ENCODE data around the gene DISC1.

DISC1 gene

GRCh38 chr1:232084584-232085223 lies 458.1 kb downstream of the DISC1 start:
- no peak overlapping the region for H3K9ac ChIP-seq (ENCODE audit: low read depth in 1 of 2, low read length in 2 of 2)
- H3K4me1 ChIP-seq (ENCODE audit: control insufficient read depth in 1 of 2, insufficient read depth in 2 of 2, low read length in 2 of 2): no peaks in the 10 kb centered on the region
- H3K9me3 ChIP-seq (ENCODE audit: control insufficient read depth in 1 of 2, low read length in 2 of 2): no peaks in the 10 kb centered on the region
- H3K36me3 ChIP-seq (ENCODE audit: control insufficient read depth in 1 of 2, insufficient read depth in 2 of 2, low read length in 2 of 2): no peaks in the 10 kb centered on the region
- no peaks in the 10 kb centered on the region for H3K27me3 ChIP-seq (ENCODE audit: control insufficient read depth in 1 of 2, insufficient read depth in 2 of 2, low read length in 2 of 2)
- H3K27ac ChIP-seq (ENCODE audit: low read depth, low read length): no peak overlapping the region
- no peak overlapping the region for H3K4me3 ChIP-seq (ENCODE audit: low read depth in 1 of 2, low read length in 2 of 2)

GRCh38 chr1:232090816-232091215 lies 464.2 kb downstream of the DISC1 start:
- H3K9ac ChIP-seq (ENCODE audit: low read depth in 1 of 2, low read length in 2 of 2): no peak overlapping the region
- H3K4me3 ChIP-seq (ENCODE audit: low read depth in 1 of 2, low read length in 2 of 2): no peak overlapping the region
- no peaks in the 10 kb centered on the region for H3K27me3 ChIP-seq (ENCODE audit: control insufficient read depth in 1 of 2, insufficient read depth in 2 of 2, low read length in 2 of 2)
- H3K9me3 ChIP-seq (ENCODE audit: control insufficient read depth in 1 of 2, low read length in 2 of 2): no peaks in the 10 kb centered on the region
- no peak overlapping the region for H3K27ac ChIP-seq (ENCODE audit: low read depth, low read length)
- H3K36me3 ChIP-seq (ENCODE audit: control insufficient read depth in 1 of 2, insufficient read depth in 2 of 2, low read length in 2 of 2): no peaks in the 10 kb centered on the region
- H3K4me1 ChIP-seq (ENCODE audit: control insufficient read depth in 1 of 2, insufficient read depth in 2 of 2, low read length in 2 of 2): no peaks in the 10 kb centered on the region
